HG03565 (cell line): ENCODE data around the gene PRKG1.

ENCODE experiments used
- ATAC-seq: cut with Tn5 transposase; IDR thresholded peaks from one replicate; pipeline ENCODE4 v1.9.1; 2021; ENCODE audit warnings: mild to moderate bottlenecking, moderate library complexity; ENCODE audit not compliant: unreplicated experiment

The PRKG1 gene

GRCh38 chr10:51629934-51630639 lies 555.8 kb downstream of the PRKG1 start:
- ATAC-seq: no peak

- no peak for ATAC-seq
Measured at GRCh38 chr10:51630640-51631005, 556.3 kb downstream of the PRKG1 start.

- ATAC-seq: no peak
Measured at GRCh38 chr10:51635436-51635835, 561.1 kb downstream of the PRKG1 start.

DNA sequence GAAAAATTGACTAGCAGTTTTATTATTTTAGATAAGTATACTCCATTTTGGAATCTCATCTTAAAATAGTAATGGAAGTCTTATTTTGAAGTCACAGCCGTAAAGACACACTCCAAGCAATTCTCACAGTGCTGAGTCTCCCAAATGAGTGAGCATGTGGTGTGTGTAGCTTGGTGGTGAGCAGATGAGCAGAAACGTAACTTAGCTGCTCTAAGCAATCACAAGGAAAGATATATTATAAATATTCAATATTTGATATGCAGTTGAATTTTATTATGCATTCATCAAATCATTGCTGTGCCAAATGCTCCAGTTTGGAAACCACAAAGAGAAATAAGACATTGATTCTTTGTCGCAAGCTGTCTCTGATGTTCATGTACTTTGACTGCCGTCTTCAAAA lies 563.9 kb downstream of the PRKG1 start:
- no peak for ATAC-seq

DNA sequence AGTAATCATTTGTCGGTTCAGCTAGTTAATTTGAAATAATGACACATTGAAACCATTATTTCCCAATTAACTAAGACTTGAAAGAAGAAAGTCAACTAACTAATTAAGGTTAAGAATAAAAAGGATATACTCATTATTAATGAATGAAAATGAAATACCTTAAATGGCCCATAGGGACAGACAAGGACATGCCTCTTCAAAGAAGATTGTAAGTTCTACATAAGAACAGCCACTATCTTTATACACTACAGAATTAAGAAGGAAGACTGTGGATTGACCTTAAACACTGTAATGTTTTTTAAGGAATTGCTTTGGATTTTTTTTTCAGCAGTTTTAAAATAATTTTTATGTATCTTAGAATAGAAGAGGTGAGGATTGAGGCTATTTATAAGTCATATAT lies 564.5 kb downstream of the PRKG1 start:
- ATAC-seq: no peak

DNA sequence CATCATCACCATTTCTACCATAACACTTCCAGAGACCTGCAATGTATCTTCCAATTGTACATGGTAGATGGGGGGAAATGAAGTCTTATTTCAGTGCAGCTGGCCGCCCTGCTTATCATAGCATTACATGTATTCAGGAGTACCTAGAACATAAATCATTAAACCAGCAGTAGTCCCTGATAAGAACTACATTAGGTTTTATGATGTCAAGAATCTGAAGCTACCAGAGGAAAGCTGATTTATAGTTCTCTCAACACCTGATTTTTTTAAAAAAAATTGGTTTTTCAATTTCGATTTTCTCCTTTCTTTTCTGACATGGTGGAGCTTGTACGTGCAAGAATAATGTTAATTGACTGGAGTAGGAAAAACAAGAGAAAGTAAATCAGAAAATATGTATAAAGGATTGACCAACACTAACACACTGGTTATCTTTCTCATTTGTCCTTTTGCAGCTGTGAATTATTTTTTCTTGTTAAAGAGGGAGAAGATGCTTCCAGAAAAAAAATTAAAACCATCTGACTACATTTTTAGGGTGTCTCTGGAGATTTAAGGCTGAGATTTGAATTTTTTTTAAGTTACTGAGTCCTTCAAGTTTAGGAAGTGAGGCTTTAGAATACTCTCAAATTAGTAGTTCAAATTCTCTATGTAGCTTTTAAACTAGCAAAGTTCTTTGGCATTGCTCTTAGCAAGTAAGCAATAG lies 566.0 kb downstream of the PRKG1 start:
- ATAC-seq: no peak

DNA sequence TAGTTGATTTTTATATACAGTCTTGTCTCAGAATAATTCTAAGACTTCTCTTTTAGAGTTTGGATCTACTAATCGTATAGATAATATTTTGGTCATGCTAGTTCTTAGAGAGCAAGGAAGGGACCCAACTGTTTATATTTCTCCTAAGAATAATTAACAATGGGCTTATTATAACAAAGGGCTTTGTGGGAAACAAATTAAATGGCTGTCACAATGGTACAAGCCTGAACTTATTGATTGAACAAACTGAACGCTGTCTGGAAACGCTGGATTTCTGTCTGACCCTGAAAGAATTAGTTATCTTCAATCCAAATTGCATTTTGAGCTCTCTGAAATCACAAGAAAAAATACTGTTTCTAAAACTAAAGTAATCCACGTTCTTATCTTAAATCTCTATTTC lies 568.3 kb downstream of the PRKG1 start:
- ATAC-seq: no peak

DNA sequence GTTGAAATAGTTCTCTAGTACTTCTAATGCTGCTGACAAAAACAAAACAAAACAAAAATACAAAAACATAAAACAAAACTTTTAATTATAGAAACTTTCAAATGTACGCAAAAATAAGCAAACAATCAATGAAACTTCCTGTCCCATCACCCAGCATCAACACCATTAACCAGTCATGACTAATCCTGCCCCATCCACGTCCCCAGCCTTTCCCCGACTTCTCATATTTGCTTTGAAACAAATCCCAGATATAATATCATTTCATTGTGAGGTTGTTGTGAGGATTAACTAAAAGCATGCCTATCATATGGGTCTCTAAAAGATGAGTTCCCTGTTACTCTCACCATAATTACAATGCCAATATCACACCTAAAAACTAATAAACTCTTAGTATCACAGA lies 569.4 kb downstream of the PRKG1 start:
- no peak for ATAC-seq

GRCh38 chr10:51649064-51649463 lies 574.8 kb downstream of the PRKG1 start:
- no peak for ATAC-seq

DNA sequence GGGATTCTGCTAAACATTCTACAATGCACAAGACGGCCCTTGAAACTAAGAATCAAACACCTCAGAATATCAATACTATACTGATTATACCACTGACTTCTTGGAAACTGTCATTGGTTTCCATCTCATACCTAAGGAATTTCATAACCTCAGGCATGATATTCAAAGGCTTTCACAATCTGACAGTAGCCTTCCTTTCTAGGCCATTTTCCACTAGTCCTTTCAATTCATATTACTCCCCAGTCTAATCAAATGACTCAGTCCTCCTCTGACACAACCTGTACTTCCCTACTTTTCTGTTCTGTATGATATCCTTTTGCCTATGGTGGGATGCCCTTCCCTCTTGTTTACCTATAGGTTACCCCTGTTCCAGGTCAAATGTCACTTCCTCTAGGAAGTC lies 576.8 kb downstream of the PRKG1 start:
- ATAC-seq: no peak

DNA sequence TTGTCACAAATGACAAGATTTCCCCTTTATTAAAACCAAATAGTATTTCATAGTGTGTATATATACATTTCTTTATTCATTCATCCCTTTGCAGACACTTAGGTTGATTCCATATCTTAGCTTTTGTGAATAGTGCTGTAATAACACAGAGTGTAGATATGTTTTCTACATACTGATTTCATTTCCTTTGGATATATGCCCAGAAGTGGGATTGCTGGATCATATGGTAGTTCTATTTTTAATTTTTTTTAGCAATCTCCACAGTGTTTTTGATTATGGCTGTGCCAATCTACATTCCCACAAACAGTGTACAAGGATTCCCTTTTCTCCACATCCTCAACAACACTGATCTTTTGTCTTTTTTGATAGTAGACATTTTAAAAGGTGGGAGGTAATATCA lies 578.7 kb downstream of the PRKG1 start:
- no peak for ATAC-seq

DNA sequence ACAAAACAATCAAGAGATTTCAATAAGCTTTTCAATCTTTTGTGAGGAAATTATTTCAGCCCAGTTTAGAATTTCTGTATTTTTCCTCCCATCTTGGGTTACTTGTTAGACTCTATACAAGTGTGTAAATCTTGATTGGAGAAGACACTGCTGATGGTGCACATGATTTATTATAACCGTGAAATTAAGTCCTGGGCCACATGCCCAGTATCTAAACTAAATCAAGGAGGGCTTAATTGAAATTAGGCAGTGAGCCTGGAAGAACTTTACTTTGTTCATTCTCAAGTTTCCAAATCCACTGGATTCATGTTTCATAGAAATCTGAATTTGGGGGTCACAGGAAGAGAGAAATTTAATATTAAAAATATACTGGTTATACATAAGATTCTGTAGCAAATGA lies 580.6 kb downstream of the PRKG1 start:
- ATAC-seq: no peak

GRCh38 chr10:51656503-51656902 lies 582.2 kb downstream of the PRKG1 start:
- no peak for ATAC-seq

DNA sequence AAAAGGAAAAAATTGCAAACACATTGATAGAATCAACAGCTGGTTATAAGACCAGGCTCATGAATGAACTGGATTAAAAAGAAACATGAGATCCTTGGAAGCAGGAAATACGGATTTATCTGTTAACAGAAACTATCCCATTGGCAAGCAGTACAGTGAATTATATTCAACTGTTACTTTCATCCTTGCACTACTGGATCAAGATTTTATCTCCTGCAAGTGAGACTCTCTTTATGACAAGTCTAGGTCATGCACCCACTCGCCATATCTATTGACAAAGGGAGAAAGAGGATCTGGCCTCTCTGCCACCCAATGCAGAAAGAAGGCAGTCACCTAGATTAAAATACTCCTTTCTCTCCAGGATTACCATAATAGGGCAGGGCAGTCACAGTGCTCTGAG lies 583.7 kb downstream of the PRKG1 start:
- ATAC-seq: no peak

DNA sequence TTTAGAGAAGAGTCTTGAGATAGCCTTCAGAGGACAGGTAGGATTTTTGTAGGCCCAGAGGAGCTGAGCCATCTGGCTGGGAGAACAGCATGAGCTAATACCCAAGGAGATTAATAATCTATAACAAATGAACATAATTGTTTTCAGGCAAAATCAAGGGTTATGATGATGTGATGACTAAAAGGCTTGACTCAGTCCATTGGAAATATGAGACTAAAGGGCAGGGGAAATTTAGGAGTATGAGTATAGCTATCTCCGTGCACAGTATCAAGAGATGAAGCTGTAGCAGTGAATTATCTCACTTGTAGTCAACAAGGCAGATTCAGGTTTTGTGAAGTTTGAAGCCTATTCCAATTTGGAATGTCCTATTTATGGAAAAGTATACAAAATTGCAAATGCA lies 585.1 kb downstream of the PRKG1 start:
- ATAC-seq: no peak

DNA sequence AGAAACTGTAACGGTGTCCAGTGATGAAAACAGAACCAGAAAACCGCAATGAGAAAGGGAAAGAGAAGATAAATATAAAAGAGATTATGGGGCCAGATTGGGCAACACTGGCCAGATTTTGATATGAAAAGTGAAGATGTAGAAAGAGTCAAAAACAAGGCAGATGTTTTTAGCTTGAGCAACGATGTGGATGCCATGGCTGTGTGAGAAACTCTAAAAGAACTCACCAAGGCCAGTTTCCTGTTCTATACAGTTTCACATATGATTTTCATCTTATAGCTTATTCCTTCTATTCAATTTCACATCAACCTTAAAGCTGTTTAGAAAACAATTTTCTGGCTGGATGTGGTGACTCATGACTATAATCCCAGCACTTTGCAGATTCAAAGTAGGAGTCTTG lies 588.8 kb downstream of the PRKG1 start:
- ATAC-seq: no peak

- ATAC-seq: no peak
Measured at GRCh38 chr10:51666456-51666855, 592.2 kb downstream of the PRKG1 start.

DNA sequence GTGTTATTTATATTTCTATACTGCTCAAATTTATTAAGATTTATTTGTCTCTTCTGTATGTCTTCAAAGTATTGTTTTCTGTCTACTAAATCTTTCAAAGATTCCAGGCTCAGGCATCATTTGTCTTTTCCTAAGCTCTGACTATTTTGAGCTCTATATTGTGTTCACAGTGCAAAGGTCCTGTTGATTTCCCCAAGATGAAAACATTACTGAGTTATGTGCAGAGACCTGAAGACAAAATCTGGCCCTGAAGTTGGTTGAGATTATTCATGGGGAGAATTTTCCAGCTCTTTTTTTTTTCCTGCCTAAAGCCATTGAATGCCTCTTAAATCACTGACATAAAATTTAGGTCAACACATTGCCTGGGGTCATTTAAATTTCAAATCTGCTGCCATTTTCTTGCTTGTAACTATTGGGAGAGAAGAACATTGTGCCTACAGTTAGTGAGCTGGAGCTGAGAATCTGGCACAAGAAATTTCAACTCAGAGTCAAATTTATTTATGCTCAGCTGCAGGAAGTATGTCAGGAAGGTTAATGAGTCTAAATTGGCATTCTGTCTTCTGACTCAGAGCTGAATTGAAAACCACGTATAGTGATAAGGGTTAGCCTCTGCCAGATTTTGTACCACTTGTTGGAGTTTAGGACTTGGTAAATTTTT lies 593.5 kb downstream of the PRKG1 start:
- ATAC-seq: no peak

DNA sequence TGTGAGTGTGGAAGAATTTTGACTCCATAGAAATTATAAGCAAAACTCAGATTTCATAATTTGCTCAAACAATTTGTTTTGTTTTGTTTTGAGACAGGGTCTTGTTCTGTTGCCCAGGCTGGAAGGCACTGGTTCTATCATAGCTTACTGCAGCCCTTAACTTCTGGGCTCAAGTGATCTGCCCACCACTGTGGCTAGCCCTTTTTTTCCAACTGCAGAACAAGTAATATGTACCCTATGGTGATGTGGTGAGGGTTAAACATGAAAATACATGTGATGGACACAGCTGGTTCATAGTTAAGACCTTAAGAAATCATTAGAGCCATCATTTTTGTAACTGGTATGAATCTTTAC lies 594.0 kb downstream of the PRKG1 start:
- no peak for ATAC-seq

- no peak for ATAC-seq
Measured at GRCh38 chr10:51669041-51669440, 594.8 kb downstream of the PRKG1 start.

GRCh38 chr10:51672039-51672535 lies 597.8 kb downstream of the PRKG1 start:
- no peak for ATAC-seq

GRCh38 chr10:51675088-51675487 lies 600.8 kb downstream of the PRKG1 start:
- no peak for ATAC-seq
